ENCODE results near the gene SLC22A7. TPM values are rescaled to one million over a fixed set of nuclear protein-coding genes. Genes with fewer than 3 reads are reported as not detected.

SLC22A7 gene
- total RNA-seq, 1 donor from 2014 or later = not detected

DNA sequence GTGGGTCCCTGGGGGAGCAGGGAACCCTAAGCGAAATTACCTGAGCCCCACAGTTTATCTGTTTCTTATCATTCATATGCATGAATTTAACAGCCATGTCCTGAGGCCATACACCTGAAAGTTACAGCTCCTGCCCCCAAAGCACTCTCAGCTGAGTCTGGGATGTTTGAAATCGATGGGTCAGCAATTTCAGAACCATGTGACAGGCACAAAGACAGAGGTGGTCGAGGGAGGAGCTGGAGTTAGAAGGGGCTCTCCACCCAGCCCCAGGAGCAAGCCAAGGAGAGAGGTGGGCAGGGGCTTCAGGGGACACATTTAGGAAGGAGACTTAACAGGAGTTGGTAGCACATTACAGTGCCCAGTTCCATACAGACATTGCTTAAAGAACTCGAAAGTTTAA lies 39.9 kb upstream of the SLC22A7 start:
- H3K36me3 ChIP-seq (ENCODE audit: control insufficient read depth in 3 of 3, insufficient read depth in 3 of 3, low read length in 3 of 3) = no peaks in the 10 kb centered on the region
- no peak overlapping the region for H3K9ac ChIP-seq (ENCODE audit: low read depth in 1 of 3, low read length in 3 of 3)
- H3K27me3 ChIP-seq (ENCODE audit: control insufficient read depth in 3 of 3, insufficient read depth in 3 of 3, low read length in 3 of 3) = peaks cover 2 to 26% (median 12%) of the 10 kb centered on the region in 3 donors
- no peaks in the 10 kb centered on the region for H3K4me1 ChIP-seq (ENCODE audit: control insufficient read depth in 3 of 3, insufficient read depth in 3 of 3, low read length in 3 of 3)
- H3K27ac ChIP-seq (ENCODE audit: low read depth, low read length) = no peak overlapping the region
- no peaks in the 10 kb centered on the region for H3K9me3 ChIP-seq (ENCODE audit: control insufficient read depth in 3 of 3, low read length in 3 of 3)
- H3K4me3 ChIP-seq (ENCODE audit: low read length in 3 of 3) = no peak overlapping the region

DNA sequence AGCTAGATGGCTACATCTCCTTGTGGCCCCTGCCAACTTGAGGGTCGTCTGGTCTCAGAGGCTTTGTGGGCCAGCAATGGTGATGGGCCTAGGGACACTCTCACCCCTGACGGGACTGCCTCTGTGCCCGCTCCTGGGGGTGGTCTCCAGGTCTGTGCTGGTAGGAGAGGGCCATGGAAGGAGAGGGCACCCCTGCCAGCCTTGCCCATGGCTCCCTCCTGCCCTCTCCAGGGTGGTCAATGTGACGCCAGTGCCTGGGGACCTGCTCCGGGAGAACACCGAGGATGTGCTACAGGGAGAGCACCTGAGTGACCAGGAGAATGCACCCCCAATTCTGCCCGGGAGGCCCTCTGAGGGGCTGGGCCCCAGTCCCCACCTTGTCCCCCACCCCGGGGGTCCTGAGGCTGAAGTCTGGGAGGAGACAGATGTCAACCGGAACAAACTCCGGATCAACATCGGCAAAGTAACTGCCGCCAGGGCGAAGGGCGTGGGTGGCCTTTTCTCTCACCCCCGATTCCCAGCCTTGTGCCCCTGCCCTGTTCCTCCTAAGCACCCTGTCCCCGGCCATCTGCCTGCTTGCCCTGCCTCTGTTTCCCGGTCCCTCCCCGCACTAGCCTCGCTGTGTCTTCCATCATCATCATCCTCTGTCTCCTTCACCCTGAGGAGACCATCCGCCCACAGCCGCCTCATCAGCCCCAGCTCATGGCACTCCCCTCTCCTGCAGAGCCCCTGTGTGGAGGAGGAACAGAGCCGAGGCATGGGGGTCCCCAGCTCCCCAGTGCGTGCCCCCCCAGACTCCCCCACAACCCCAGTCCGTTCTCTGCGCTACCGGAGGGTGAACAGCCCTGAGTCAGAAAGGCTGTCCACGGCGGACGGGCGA lies 39.0 kb upstream of the SLC22A7 start:
- Histone ChIP-seq H3K4me1 (ENCODE audit: control insufficient read depth in 3 of 3, insufficient read depth in 3 of 3, low read length in 3 of 3) (no peaks in the 10 kb centered on the region), H3K4me3 (ENCODE audit: low read length in 3 of 3) (no peak overlapping the region), H3K27ac (ENCODE audit: low read depth, low read length) (no peak overlapping the region), H3K27me3 (ENCODE audit: control insufficient read depth in 3 of 3, insufficient read depth in 3 of 3, low read length in 3 of 3) (peaks cover 2 to 22% (median 8%) of the 10 kb centered on the region in 3 donors), H3K9me3 (ENCODE audit: control insufficient read depth in 3 of 3, low read length in 3 of 3) (no peaks in the 10 kb centered on the region), H3K36me3 (ENCODE audit: control insufficient read depth in 3 of 3, insufficient read depth in 3 of 3, low read length in 3 of 3) (no peaks in the 10 kb centered on the region), H3K9ac (ENCODE audit: low read depth in 1 of 3, low read length in 3 of 3) (no peak overlapping the region)

DNA sequence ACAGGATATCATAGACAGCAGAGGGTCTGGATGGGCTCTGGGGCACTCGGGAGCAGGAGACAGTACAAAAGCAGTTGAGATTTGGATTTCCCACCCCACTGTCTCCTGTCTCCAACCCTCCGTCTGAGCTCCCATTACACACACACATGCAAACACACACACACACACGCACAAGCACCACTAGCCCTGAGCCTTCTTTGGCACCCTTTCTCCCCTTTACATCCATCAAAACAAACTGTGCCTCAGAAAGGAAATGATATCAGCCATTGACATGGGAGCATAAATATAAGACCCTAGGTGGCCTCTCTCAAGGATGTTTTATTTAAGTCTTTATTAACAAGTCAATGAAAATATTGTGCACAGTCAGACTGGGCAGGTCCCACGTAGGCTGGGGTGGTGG lies 37.3 kb upstream of the SLC22A7 start:
- Histone ChIP-seq H3K4me1 (ENCODE audit: control insufficient read depth in 3 of 3, insufficient read depth in 3 of 3, low read length in 3 of 3) (no peaks in the 10 kb centered on the region), H3K27me3 (ENCODE audit: control insufficient read depth in 3 of 3, insufficient read depth in 3 of 3, low read length in 3 of 3) (peaks cover 2 to 8% (median 8%) of the 10 kb centered on the region in 3 donors), H3K9ac (ENCODE audit: low read depth in 1 of 3, low read length in 3 of 3) (no peak overlapping the region), H3K36me3 (ENCODE audit: control insufficient read depth in 3 of 3, insufficient read depth in 3 of 3, low read length in 3 of 3) (no peaks in the 10 kb centered on the region), H3K27ac (ENCODE audit: low read depth, low read length) (no peak overlapping the region), H3K4me3 (ENCODE audit: low read length in 3 of 3) (no peak overlapping the region), H3K9me3 (ENCODE audit: control insufficient read depth in 3 of 3, low read length in 3 of 3) (no peaks in the 10 kb centered on the region)

DNA sequence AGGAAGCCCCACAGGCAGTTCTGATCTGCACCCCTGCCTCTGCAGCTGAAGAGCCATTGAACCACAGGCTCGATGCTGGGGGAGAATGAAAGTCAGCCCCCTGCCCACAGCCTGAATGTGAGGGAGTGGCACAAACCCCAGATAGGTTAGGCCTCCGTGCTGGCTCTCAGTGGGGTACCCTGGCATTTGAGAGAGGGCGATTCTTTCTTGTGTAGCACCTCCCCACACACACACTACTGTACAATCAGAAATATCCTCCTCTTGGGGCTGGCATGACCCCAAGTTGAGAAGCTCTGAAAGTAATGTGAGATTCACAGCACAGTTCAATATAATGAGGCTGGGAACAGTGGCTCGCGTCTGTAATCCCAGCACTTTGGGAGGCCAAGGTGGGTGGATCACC lies 36.9 kb upstream of the SLC22A7 start:
- no peaks in the 10 kb centered on the region for H3K9me3 ChIP-seq (ENCODE audit: control insufficient read depth in 3 of 3, low read length in 3 of 3)
- H3K27me3 ChIP-seq (ENCODE audit: control insufficient read depth in 3 of 3, insufficient read depth in 3 of 3, low read length in 3 of 3) = peaks cover 2 to 8% (median 7%) of the 10 kb centered on the region in 3 donors
- no peak overlapping the region for H3K27ac ChIP-seq (ENCODE audit: low read depth, low read length)
- H3K4me1 ChIP-seq (ENCODE audit: control insufficient read depth in 3 of 3, insufficient read depth in 3 of 3, low read length in 3 of 3) = no peaks in the 10 kb centered on the region
- H3K36me3 ChIP-seq (ENCODE audit: control insufficient read depth in 3 of 3, insufficient read depth in 3 of 3, low read length in 3 of 3) = no peaks in the 10 kb centered on the region
- H3K9ac ChIP-seq (ENCODE audit: low read depth in 1 of 3, low read length in 3 of 3) = no peak overlapping the region
- no peak overlapping the region for H3K4me3 ChIP-seq (ENCODE audit: low read length in 3 of 3)

DNA sequence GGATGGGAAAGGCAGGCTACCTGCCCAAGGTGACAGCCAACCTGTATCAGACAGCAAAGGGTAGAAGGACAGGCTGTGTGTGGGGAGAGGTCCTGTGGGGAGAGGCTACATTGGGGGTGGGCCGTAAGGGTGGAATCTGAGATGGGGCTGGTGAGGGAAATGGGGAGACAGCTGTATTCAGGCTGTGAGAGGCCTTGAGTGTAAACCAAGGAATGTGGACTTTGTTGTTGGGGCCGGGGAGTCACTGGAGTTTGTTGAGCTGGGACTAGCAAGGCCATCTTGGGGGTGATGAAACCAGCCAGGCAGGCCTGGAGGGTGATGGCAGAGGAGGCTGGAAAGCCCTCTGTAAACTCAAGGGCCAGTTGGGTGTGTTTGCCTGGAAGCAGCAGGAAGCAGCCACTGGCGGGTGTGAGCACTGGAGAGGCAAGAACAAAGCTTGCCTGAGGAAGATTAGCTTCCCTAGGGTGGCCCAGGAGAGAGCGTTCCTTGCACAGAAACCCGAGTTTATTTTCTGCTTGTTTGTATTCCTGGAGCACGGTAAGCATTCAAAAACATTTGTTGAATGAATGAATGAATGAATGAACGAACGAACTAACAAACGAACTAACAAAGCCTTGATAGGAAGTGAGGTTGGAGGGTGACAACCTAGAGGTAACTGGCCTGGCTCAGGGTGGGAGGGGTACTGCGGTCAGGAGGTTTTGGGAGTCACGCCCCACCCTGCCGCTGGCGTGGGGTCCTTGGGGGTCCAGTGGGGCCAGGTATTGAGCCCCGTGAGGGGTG lies 35.9 kb upstream of the SLC22A7 start:
- H3K9ac ChIP-seq (ENCODE audit: low read depth in 1 of 3, low read length in 3 of 3) = no peak overlapping the region
- H3K4me1 ChIP-seq (ENCODE audit: control insufficient read depth in 3 of 3, insufficient read depth in 3 of 3, low read length in 3 of 3) = no peaks in the 10 kb centered on the region
- no peaks in the 10 kb centered on the region for H3K36me3 ChIP-seq (ENCODE audit: control insufficient read depth in 3 of 3, insufficient read depth in 3 of 3, low read length in 3 of 3)
- no peak overlapping the region for H3K27ac ChIP-seq (ENCODE audit: low read depth, low read length)
- H3K27me3 ChIP-seq (ENCODE audit: control insufficient read depth in 3 of 3, insufficient read depth in 3 of 3, low read length in 3 of 3) = peaks cover 1 to 3% (median 2%) of the 10 kb centered on the region in 3 donors
- H3K4me3 ChIP-seq (ENCODE audit: low read length in 3 of 3) = no peak overlapping the region
- H3K9me3 ChIP-seq (ENCODE audit: control insufficient read depth in 3 of 3, low read length in 3 of 3) = no peaks in the 10 kb centered on the region

DNA sequence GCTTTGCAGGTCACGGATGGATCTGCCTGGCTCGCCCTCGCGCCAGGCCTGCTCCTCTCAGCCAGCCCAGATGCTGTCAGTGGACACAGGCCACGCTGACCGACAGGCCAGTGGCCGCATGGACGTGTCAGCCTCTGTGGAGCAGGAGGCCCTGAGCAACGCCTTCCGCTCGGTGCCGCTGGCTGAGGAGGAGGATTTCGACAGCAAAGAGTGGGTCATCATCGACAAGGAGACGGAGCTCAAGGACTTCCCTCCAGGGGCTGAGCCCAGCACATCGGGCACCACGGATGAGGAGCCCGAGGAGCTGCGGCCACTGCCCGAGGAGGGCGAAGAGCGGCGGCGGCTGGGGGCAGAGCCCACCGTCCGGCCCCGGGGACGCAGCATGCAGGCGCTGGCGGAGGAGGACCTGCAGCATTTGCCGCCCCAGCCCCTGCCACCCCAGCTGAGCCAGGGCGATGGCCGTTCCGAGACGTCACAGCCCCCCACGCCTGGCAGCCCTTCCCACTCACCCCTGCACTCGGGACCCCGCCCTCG lies 35.2 kb upstream of the SLC22A7 start:
- Histone ChIP-seq H3K9me3 (ENCODE audit: control insufficient read depth in 3 of 3, low read length in 3 of 3) (no peaks in the 10 kb centered on the region), H3K27me3 (ENCODE audit: control insufficient read depth in 3 of 3, insufficient read depth in 3 of 3, low read length in 3 of 3) (peaks cover 2 to 3% (median 3%) of the 10 kb centered on the region in 3 donors), H3K36me3 (ENCODE audit: control insufficient read depth in 3 of 3, insufficient read depth in 3 of 3, low read length in 3 of 3) (no peaks in the 10 kb centered on the region), H3K27ac (ENCODE audit: low read depth, low read length) (no peak overlapping the region), H3K4me1 (ENCODE audit: control insufficient read depth in 3 of 3, insufficient read depth in 3 of 3, low read length in 3 of 3) (peaks cover 0 to 2% (median 0%) of the 10 kb centered on the region in 3 donors), H3K4me3 (ENCODE audit: low read length in 3 of 3) (no peak overlapping the region), H3K9ac (ENCODE audit: low read depth in 1 of 3, low read length in 3 of 3) (no peak overlapping the region)

DNA sequence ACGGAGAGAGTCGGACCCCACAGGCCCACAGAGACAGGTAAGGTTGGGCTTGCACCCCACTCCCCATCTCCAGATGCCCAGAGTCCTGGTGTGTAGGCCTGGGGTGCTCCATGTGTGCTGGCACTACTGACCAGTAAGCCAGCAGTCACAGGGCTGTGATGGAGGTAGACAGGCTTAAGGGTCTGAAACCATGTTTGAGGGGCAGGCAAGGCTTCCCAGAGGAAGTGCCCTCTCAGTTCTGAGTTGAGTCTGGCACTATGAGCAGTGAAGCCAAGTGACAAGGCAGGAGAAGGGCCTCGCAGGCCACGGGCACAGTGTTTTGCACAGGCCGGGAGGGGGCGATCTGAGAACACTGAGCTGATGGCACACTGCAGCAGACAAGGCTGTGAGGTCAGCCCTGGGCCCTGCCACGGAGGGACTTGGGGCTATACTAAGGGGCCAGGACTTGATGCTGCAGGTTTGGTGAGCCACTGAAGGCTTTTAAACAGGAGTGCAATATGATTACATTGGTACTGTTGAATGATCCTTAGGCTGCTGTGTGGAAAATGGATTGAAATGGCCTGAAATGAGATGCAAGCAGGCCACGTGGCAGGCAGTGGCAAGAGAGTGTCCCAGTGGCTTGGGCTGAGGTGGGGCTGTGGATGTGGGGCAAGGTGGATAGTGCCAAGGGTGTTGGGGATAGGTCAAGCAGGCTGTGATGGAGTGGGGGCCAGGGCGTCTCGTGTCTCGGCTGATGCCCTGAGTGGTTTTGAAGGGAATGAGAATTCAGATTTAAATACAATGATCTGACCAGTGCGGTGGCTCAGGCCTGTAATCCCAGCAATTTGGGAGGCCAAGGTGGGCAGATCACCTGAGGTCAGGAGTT lies 34.5 kb upstream of the SLC22A7 start:
- H3K4me1 ChIP-seq (ENCODE audit: control insufficient read depth in 3 of 3, insufficient read depth in 3 of 3, low read length in 3 of 3) = peaks cover 3 to 9% (median 5%) of the 10 kb centered on the region in 3 donors
- no peak overlapping the region for H3K4me3 ChIP-seq (ENCODE audit: low read length in 3 of 3)

DNA sequence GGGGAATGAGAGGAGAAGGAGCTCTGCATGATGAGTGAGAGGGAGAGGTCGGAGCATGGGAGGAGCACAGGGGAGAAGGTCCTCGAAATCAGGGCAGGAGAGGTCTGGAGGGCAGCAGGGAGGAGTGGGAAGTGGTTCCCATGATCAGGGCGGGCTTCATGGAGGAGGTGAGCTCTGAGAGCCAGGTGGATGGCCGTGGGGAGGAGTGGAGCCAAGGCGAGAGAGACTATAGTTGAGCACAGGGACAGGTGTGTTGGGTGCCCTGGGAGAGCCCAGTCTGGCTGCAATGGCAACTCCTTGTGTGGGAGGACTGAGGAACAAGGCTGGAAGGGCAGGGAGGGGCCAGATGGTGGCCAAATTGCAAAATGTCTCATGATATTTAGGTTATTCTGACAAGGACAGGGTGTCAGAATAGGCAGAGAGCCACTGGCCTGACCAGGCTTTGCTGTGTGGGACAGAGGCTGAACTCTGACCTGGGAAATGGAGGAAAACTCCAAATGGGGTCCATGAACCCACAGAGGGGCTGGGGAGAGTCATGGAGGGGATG lies 33.4 kb upstream of the SLC22A7 start:
- H3K4me3 ChIP-seq (ENCODE audit: low read length in 3 of 3) = no peak overlapping the region
- H3K27me3 ChIP-seq (ENCODE audit: control insufficient read depth in 3 of 3, insufficient read depth in 3 of 3, low read length in 3 of 3) = peaks cover 0 to 12% (median 0%) of the 10 kb centered on the region in 3 donors
- no peaks in the 10 kb centered on the region for H3K9me3 ChIP-seq (ENCODE audit: control insufficient read depth in 3 of 3, low read length in 3 of 3)
- peaks cover 5 to 19% (median 10%) of the 10 kb centered on the region in 3 donors for H3K4me1 ChIP-seq (ENCODE audit: control insufficient read depth in 3 of 3, insufficient read depth in 3 of 3, low read length in 3 of 3)
- H3K27ac ChIP-seq (ENCODE audit: low read depth, low read length) = no peak overlapping the region
- H3K36me3 ChIP-seq (ENCODE audit: control insufficient read depth in 3 of 3, insufficient read depth in 3 of 3, low read length in 3 of 3) = no peaks in the 10 kb centered on the region
- H3K9ac ChIP-seq (ENCODE audit: low read depth in 1 of 3, low read length in 3 of 3) = no peak overlapping the region

More for the DNA sequence above, 34.5 kb upstream of the SLC22A7 start:
- peaks cover 2 to 3% (median 3%) of the 10 kb centered on the region in 3 donors for H3K27me3 ChIP-seq (ENCODE audit: control insufficient read depth in 3 of 3, insufficient read depth in 3 of 3, low read length in 3 of 3)
- H3K9me3 ChIP-seq (ENCODE audit: control insufficient read depth in 3 of 3, low read length in 3 of 3) = no peaks in the 10 kb centered on the region
- H3K27ac ChIP-seq (ENCODE audit: low read depth, low read length) = no peak overlapping the region
- H3K36me3 ChIP-seq (ENCODE audit: control insufficient read depth in 3 of 3, insufficient read depth in 3 of 3, low read length in 3 of 3) = no peaks in the 10 kb centered on the region
- peak overlapping the region in 1 of 3 donors; percentile 33 for H3K9ac ChIP-seq (ENCODE audit: low read depth in 1 of 3, low read length in 3 of 3)

DNA sequence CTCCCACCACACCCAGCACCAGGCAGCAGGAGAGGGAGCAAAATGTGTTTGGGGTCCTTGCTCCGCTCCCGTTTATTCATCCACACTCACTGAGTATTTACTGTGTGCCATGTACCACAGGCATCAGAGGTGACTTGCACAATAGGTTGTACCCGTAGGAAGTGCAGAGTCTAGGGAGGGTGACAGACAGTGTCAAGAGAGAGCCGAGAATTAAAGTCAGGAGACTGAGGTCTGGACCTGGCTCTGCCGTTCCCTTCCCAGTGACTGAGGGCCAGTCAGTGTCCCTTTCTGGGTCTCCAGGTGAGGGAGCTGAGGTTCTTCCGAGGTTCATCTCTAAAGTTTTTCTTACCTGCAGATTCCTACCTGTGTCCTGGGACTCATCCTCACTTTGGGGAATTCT lies 32.5 kb upstream of the SLC22A7 start:
- no peaks in the 10 kb centered on the region for H3K36me3 ChIP-seq (ENCODE audit: control insufficient read depth in 3 of 3, insufficient read depth in 3 of 3, low read length in 3 of 3)
- no peaks in the 10 kb centered on the region for H3K9me3 ChIP-seq (ENCODE audit: control insufficient read depth in 3 of 3, low read length in 3 of 3)
- peaks cover 0 to 20% (median 7%) of the 10 kb centered on the region in 3 donors for H3K27me3 ChIP-seq (ENCODE audit: control insufficient read depth in 3 of 3, insufficient read depth in 3 of 3, low read length in 3 of 3)
- H3K4me1 ChIP-seq (ENCODE audit: control insufficient read depth in 3 of 3, insufficient read depth in 3 of 3, low read length in 3 of 3) = peaks cover 5 to 23% (median 10%) of the 10 kb centered on the region in 3 donors
- H3K9ac ChIP-seq (ENCODE audit: low read depth in 1 of 3, low read length in 3 of 3) = no peak overlapping the region
- H3K4me3 ChIP-seq (ENCODE audit: low read length in 3 of 3) = no peak overlapping the region
- H3K27ac ChIP-seq (ENCODE audit: low read depth, low read length) = no peak overlapping the region

All from skeletal muscle tissue (tissue), 4 donors.